MCF 10A (cell line): Measurements from ENCODE around the gene NCEH1. TPM values are rescaled to one million over a fixed set of nuclear protein-coding genes. Genes with fewer than 3 reads are reported as not detected.

Experiments
- BruUV-seq: library from RNA; stranded (reverse); fragments of 400-500 nt; replicated peaks from 2 replicates; lab custom pipeline; 2021; lab: Mats Ljungman, UMichigan
- CTCF ChIA-PET: fragments of 300-600 bp; sonication (Branson Sonifier 250); formaldehyde crosslinking; extraction: SDS; loops from one replicate; lab custom pipeline; 2021; ENCODE audit warnings: antibody characterized with exemption, inconsistent platforms; lab: Yijun Ruan, JAX
- POLR2A ChIA-PET: fragments of 300-600, 350-650 bp; sonication (Branson Sonifier 250); formaldehyde crosslinking; extraction: SDS; loops from one replicate; lab custom pipeline; 2020; ENCODE audit warnings: antibody characterized with exemption, inconsistent platforms; lab: Yijun Ruan, JAX
- DNase-seq: peaks from one replicate; pipeline ENCODE4 v3.0.0-alpha.2; 2018; ENCODE audit not compliant: unreplicated experiment
- H3K27ac Mint-ChIP-seq: one replicate; pipeline ENCODE4 v1.8.0; 2022; ENCODE audit warnings: mild to moderate bottlenecking, low read depth, mixed read lengths; ENCODE audit not compliant: unreplicated experiment
- H3K27me3 Mint-ChIP-seq: one replicate; pipeline ENCODE4 v1.8.0; 2022; ENCODE audit warnings: mixed read lengths; ENCODE audit not compliant: insufficient read depth, unreplicated experiment
- H3K36me3 Mint-ChIP-seq: one replicate; pipeline ENCODE4 v1.8.0; 2022; ENCODE audit warnings: mild to moderate bottlenecking, moderate library complexity, mixed read lengths; ENCODE audit not compliant: insufficient read depth, unreplicated experiment
- H3K4me1 Mint-ChIP-seq: one replicate; pipeline ENCODE4 v1.8.0; 2022; ENCODE audit warnings: mixed read lengths; ENCODE audit not compliant: insufficient read depth, unreplicated experiment
- H3K4me3 Mint-ChIP-seq: one replicate; pipeline ENCODE4 v1.8.0; 2022; ENCODE audit warnings: mild to moderate bottlenecking, moderate library complexity, mixed read lengths; ENCODE audit not compliant: unreplicated experiment
- H3K9me3 Mint-ChIP-seq: one replicate; pipeline ENCODE4 v1.8.0; 2022; ENCODE audit warnings: mixed read lengths; ENCODE audit not compliant: unreplicated experiment
- intact Hi-C: fragments of 100-400 bp; cut with micrococcal nuclease; formaldehyde crosslinking; loops from 2 replicates; pipeline ENCODE4 v1.14.1; 2022
- total RNA-seq: library from RNA; stranded (reverse); gene quantifications from 2 replicates; pipeline ENCODE4 v1.2.3, GENCODE V29; 2022
- TF ChIP-seq, protein P1 (sequence below): fragments of 200-600 bp; IDR thresholded peaks from one replicate; pipeline ENCODE4 v1.8.0; 2022; ENCODE audit warnings: antibody characterized with exemption, mild to moderate bottlenecking; ENCODE audit not compliant: unreplicated experiment

NCEH1 gene
- total RNA-seq, 1 experiment from 2014 or later = 28.8 TPM

DNA sequence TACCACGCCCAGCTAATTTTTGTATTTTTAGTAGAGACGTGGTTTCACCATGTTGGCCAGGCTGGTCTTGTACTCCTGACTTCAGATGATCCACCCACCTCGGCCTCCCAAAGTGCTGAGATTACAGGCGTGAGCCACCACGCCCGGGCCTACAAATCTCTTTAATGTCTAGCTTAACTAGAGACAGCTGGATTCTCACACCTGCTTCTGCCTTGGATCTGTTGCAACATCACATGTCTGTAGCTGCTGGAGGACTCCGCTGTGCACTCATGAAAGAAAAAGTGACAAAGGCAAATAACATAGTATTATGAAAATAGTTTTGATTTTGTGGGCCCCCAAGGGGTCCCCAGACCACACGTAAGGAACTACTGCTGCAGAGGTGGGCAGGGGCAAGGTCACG, 85.9 kb downstream of the NCEH1 start:
- H3K4me1 Mint-ChIP-seq = peaks cover 41% of the 10 kb centered on the region
- H3K9me3 Mint-ChIP-seq = no peaks in the 10 kb centered on the region
- POLR2A ChIA-PET = interaction anchor here (0.6 to 1.4 kb wide), 6 partner anchors 26 to 146 kb away, joined by 3 to 4 read pairs (median 3); partner anchors contain the start of genes ECT2 and NCEH1
- peak overlapping the region; percentile 4 for H3K27ac Mint-ChIP-seq
- TF ChIP-seq, protein P1, sequence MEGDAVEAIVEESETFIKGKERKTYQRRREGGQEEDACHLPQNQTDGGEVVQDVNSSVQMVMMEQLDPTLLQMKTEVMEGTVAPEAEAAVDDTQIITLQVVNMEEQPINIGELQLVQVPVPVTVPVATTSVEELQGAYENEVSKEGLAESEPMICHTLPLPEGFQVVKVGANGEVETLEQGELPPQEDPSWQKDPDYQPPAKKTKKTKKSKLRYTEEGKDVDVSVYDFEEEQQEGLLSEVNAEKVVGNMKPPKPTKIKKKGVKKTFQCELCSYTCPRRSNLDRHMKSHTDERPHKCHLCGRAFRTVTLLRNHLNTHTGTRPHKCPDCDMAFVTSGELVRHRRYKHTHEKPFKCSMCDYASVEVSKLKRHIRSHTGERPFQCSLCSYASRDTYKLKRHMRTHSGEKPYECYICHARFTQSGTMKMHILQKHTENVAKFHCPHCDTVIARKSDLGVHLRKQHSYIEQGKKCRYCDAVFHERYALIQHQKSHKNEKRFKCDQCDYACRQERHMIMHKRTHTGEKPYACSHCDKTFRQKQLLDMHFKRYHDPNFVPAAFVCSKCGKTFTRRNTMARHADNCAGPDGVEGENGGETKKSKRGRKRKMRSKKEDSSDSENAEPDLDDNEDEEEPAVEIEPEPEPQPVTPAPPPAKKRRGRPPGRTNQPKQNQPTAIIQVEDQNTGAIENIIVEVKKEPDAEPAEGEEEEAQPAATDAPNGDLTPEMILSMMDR = no peak
- CTCF ChIA-PET = interaction anchor here (0.7 to 3.4 kb wide), 15 partner anchors 9 to 533 kb away, joined by 3 to 17 read pairs (median 4); partner anchors contain the start of gene NCEH1
- intact Hi-C loops = no loop called here
- no peaks in the 10 kb centered on the region for H3K36me3 Mint-ChIP-seq
- DNase-seq = no peak
- H3K4me3 Mint-ChIP-seq = no peak overlapping the region
- H3K27me3 Mint-ChIP-seq = no peaks in the 10 kb centered on the region
- no TSS peak for BruUV-seq

DNA sequence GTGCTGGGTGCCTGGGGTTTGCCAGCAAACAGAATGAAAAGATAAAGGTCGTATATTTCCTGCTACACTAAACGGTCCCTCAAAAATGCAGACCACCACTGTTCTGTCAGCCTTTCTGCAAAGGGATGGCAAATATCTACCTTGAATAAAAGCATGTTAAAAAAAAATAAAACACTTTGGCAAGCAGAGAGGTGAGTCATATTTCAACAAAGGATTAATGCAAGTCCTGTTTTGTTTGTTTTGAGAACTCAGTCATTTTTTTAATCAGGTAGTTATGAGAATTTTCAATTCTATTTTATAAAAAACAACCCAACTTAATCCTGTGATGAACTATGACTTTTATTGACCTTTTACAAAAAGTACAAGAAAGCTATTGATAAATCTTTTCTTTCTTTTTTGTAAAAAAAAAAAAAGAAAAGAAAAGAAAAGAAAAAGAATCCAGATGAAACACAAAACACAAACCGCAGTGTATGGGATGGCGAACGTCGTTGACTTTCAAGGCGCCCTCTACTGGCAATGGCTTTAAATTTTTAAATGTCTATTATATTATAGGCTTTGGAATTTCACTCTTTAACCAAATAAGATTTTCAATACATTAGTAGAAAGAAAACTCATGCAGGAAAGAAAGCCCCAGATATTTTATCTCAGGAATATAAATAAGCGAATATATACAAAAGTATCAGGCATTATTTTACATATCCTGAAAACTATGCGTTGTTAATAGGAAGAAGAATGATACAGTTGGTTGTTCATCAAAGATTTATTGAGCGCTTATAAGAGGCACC, 87.8 kb downstream of the NCEH1 start:
- H3K27ac Mint-ChIP-seq = no peak overlapping the region
- no TSS peak for BruUV-seq
- intact Hi-C loops = loop anchor here (1.0 kb wide), 1 partner anchor 44 kb away; no protein-coding TSS in a partner anchor
- peaks cover 34% of the 10 kb centered on the region for H3K4me1 Mint-ChIP-seq
- TF ChIP-seq, protein P1 = peak; percentile 48
- H3K4me3 Mint-ChIP-seq = no peak overlapping the region
- H3K36me3 Mint-ChIP-seq = no peaks in the 10 kb centered on the region
- ChIA-PET POLR2A (interaction anchor here (0.6 to 1.4 kb wide), 8 partner anchors 14 to 284 kb away, joined by 3 to 5 read pairs (median 3); no protein-coding TSS in a partner anchor), CTCF (interaction anchor here (0.6 to 3.4 kb wide), 23 partner anchors 7 to 1632 kb away, joined by 3 to 17 read pairs (median 4); partner anchors contain the start of gene ECT2)
- no peaks in the 10 kb centered on the region for H3K27me3 Mint-ChIP-seq
- no peaks in the 10 kb centered on the region for H3K9me3 Mint-ChIP-seq
- DNase-seq = peak; percentile 73

DNA sequence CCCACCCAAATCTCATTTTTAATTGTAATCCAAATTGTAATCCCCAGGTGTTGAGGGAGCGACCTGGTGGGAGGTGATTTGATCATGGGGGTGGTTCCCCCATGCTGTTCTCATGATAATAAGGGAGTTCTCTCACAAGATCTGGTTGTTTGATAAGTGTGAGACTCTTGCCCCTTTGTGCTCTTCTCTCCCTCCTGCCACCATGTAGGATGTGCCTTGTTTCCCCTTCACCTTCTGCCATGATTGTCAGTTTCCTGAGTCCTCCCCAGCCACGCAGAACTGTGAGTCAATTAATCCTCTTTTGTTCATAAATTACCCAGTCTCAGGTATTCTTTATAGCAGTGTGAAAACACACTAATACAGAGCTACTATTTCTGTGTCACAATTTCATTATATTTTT, 88.7 kb downstream of the NCEH1 start:
- no peaks in the 10 kb centered on the region for H3K9me3 Mint-ChIP-seq
- H3K4me1 Mint-ChIP-seq = peaks cover 30% of the 10 kb centered on the region
- DNase-seq = no peak
- H3K27me3 Mint-ChIP-seq = no peaks in the 10 kb centered on the region
- no peaks in the 10 kb centered on the region for H3K36me3 Mint-ChIP-seq
- peak overlapping the region; percentile 44 for H3K27ac Mint-ChIP-seq
- CTCF ChIA-PET = interaction anchor here (0.6 to 3.4 kb wide), 18 partner anchors 9 to 300 kb away, joined by 3 to 19 read pairs (median 4); partner anchors contain the start of gene ECT2
- TF ChIP-seq, protein P1 = no peak
- no peak overlapping the region for H3K4me3 Mint-ChIP-seq
- no TSS peak for BruUV-seq
- POLR2A ChIA-PET = interaction anchor here (0.9 to 1.4 kb wide), 3 partner anchors 25 to 106 kb away, joined by 3 to 4 read pairs (median 3); no protein-coding TSS in a partner anchor
- intact Hi-C loops = no loop called here

DNA sequence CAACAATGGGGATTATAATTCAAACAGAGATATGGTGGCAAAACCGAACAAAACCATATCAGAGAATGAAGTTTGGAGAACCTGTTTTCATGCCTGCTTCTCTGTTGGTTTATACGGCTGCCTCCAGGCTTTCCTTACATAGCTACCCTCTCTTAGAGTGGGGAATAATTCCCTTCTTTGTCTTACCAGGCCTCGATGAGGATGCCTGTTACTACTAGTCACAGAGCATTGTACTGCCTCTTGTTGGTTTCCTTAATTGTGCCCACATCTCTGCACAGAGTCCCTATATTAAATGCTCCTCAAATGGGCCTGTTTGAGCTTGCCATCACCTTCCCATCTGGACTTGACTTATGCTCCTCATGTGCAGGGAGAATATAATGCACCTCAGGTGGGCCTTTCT, 92.9 kb downstream of the NCEH1 start:
- POLR2A ChIA-PET = interaction anchor here (0.6 kb wide), 1 partner anchor 123 kb away, joined by 3 read pairs; no protein-coding TSS in a partner anchor

More for the DNA sequence above, 92.9 kb downstream of the NCEH1 start:
- no peak overlapping the region for H3K4me3 Mint-ChIP-seq
- no peaks in the 10 kb centered on the region for H3K27me3 Mint-ChIP-seq
- CTCF ChIA-PET = interaction anchor here (0.6 to 1.4 kb wide), 5 partner anchors 23 to 285 kb away, joined by 3 to 4 read pairs (median 3); no protein-coding TSS in a partner anchor
- no peaks in the 10 kb centered on the region for H3K36me3 Mint-ChIP-seq
- peaks cover 20% of the 10 kb centered on the region for H3K4me1 Mint-ChIP-seq
- TF ChIP-seq, protein P1 = no peak
- H3K27ac Mint-ChIP-seq = no peak overlapping the region
- intact Hi-C loops = no loop called here
- no TSS peak for BruUV-seq
- no peak for DNase-seq
- no peaks in the 10 kb centered on the region for H3K9me3 Mint-ChIP-seq
